CD14-positive monocyte (primary cell): Measurements from ENCODE around the gene BEGAIN. TPM values are rescaled to one million over a fixed set of nuclear protein-coding genes. Genes with fewer than 3 reads are reported as not detected.

Experiments
- DNase-seq, 3 donors: peaks; one replicate each; pipeline ENCODE4 v3.0.0-alpha.2; 2011 to 2022
- H2AFZ ChIP-seq: 2 replicates; pipeline ENCODE4 v1.6.0; 2012; ENCODE audit warnings: mild to moderate bottlenecking, low read depth, low read length, inconsistent platforms; ENCODE audit not compliant: insufficient read depth, poor library complexity, severe bottlenecking
- H3K27ac ChIP-seq, 2 donors: 1 replicate in 1 of 2; 2 replicates in 1 of 2; pipeline ENCODE4 v1.5.1; 2012 to 2013; ENCODE audit warnings: low read length in 2 of 2, control low read depth in 1 of 2, inconsistent platforms in 1 of 2, low read depth in 1 of 2, mild to moderate bottlenecking in 1 of 2
- H3K27me3 ChIP-seq, 2 donors: one replicate each; pipeline versions ENCODE4 v1.6.0 to v1.6.1; 2011 to 2013; ENCODE audit warnings: low read length in 2 of 2; ENCODE audit not compliant: control insufficient read depth in 2 of 2, insufficient read depth in 2 of 2
- H3K36me3 ChIP-seq, 2 donors: replicated peaks in 1 of 2; 1 replicate in 1 of 2; 2 replicates in 1 of 2; pipeline versions ENCODE4 v1.5.1 to v1.6.1; 2012 to 2013; ENCODE audit warnings: low read length in 2 of 2, control low read depth in 1 of 2, inconsistent platforms in 1 of 2, mild to moderate bottlenecking in 1 of 2; ENCODE audit not compliant: insufficient read depth in 2 of 2, control insufficient read depth in 1 of 2
- H3K4me1 ChIP-seq, 2 donors: 1 replicate in 1 of 2; 2 replicates in 1 of 2; pipeline versions ENCODE4 v1.5.1 to v1.6.1; 2012 to 2013; ENCODE audit warnings: low read length in 2 of 2, control low read depth in 1 of 2, inconsistent platforms in 1 of 2, mild to moderate bottlenecking in 1 of 2, moderate library complexity in 1 of 2; ENCODE audit not compliant: insufficient read depth in 2 of 2, control insufficient read depth in 1 of 2
- H3K4me2 ChIP-seq: replicated peaks from 2 replicates; pipeline ENCODE3; 2012; ENCODE audit warnings: low read length, moderate library complexity, mild to moderate bottlenecking; ENCODE audit not compliant: poor library complexity, severe bottlenecking; ENCODE audit errors: extremely low read depth
- H3K4me3 ChIP-seq, 3 experiments: fragments of 200-600 bp in 1 of 3; sonication (generic) in 1 of 3; replicated peaks in 1 of 3; 1 replicate in 2 of 3; 2 replicates in 1 of 3; pipeline ENCODE4 v1.5.1; 2011 to 2013; ENCODE audit warnings: low read length in 3 of 3, mild to moderate bottlenecking in 3 of 3, control low read depth in 2 of 3, low read depth in 2 of 3, inconsistent platforms in 1 of 3, moderate library complexity in 1 of 3
- H3K79me2 ChIP-seq: 2 replicates; pipeline ENCODE4 v1.6.0; 2012; ENCODE audit warnings: mild to moderate bottlenecking, control low read depth, inconsistent platforms, low read length, moderate library complexity; ENCODE audit not compliant: insufficient read depth
- H3K9ac ChIP-seq: 2 replicates; pipeline ENCODE4 v1.6.0; 2017; ENCODE audit warnings: low read length, mild to moderate bottlenecking; ENCODE audit not compliant: insufficient read depth, poor library complexity, severe bottlenecking
- H3K9me3 ChIP-seq, 2 donors: replicated peaks in 1 of 2; 1 replicate in 1 of 2; 2 replicates in 1 of 2; pipeline versions ENCODE4 v1.5.1 to v1.6.1; 2012 to 2013; ENCODE audit warnings: low read length in 2 of 2, control low read depth in 1 of 2; ENCODE audit not compliant: control insufficient read depth in 1 of 2, insufficient read depth in 1 of 2
- H4K20me1 ChIP-seq: 2 replicates; pipeline ENCODE4 v1.6.0; 2012; ENCODE audit warnings: mild to moderate bottlenecking, low read length, control low read depth, moderate library complexity; ENCODE audit not compliant: insufficient read depth
- H3K27ac Mint-ChIP-seq, 7 donors: one replicate each; pipeline ENCODE4 v1.8.0; 2020; ENCODE audit warnings: mild to moderate bottlenecking in 7 of 7, mixed read lengths in 7 of 7, moderate library complexity in 6 of 7, inconsistent platforms in 2 of 7
- H3K27me3 Mint-ChIP-seq, 3 donors: one replicate each; pipeline ENCODE4 v1.8.0; 2021 to 2022; ENCODE audit warnings: low read depth in 3 of 3, mild to moderate bottlenecking in 3 of 3, mixed read lengths in 3 of 3, moderate library complexity in 3 of 3, inconsistent platforms in 1 of 3
- H3K36me3 Mint-ChIP-seq, 2 donors: one replicate each; pipeline ENCODE4 v1.8.0; 2020; ENCODE audit warnings: mixed read lengths in 2 of 2, inconsistent platforms in 1 of 2, mild to moderate bottlenecking in 1 of 2
- H3K4me1 Mint-ChIP-seq: one replicate; pipeline ENCODE4 v1.8.0; 2020; ENCODE audit warnings: mild to moderate bottlenecking, mixed read lengths
- H3K4me3 Mint-ChIP-seq, 2 donors: one replicate each; pipeline ENCODE4 v1.8.0; 2020; ENCODE audit warnings: mild to moderate bottlenecking in 2 of 2, mixed read lengths in 2 of 2, moderate library complexity in 1 of 2
- H3K9me3 Mint-ChIP-seq, 7 donors: one replicate each; pipeline ENCODE4 v1.8.0; 2020 to 2022; ENCODE audit warnings: mixed read lengths in 7 of 7, mild to moderate bottlenecking in 6 of 7, moderate library complexity in 6 of 7, inconsistent platforms in 2 of 7
- WGBS: methylation state at CpG from one replicate; pipeline ENCODE4 v1.1.5; 2013; ENCODE audit warnings: missing lambda C conversion rate; ENCODE audit not compliant: insufficient coverage; 5-methylcytosine and 5-hydroxymethylcytosine counted together
- intact Hi-C, 2 donors: fragments of 100-400 bp; cut with micrococcal nuclease; formaldehyde crosslinking; loops; one replicate each; pipeline versions ENCODE4 v1.15.0 to v1.15.1; 2023
- polyA plus RNA-seq, 3 donors: library from polyadenylated mRNA; depleted of rRNA in 1 of 3; unstranded in 2 of 3; stranded (reverse) in 1 of 3; fragments of 300-500 nt in 2 of 3; fragments of >200 nt in 1 of 3; fragmentation: Illumina TruSeq in 2 of 3; gene quantifications; 1 replicate in 2 of 3; 2 replicates in 1 of 3; pipeline ENCODE4 v1.2.3, GENCODE V29; 2012 to 2021
- TF ChIP-seq, protein P1 (sequence below): fragments of 200-600 bp; IDR thresholded peaks from one replicate; pipeline ENCODE4 v1.8.0; 2022; ENCODE audit warnings: antibody characterized with exemption, mild to moderate bottlenecking

The BEGAIN gene
- polyA plus RNA-seq, 3 donors, result 0.25 to 0.45 TPM; not detected in 1

DNA sequence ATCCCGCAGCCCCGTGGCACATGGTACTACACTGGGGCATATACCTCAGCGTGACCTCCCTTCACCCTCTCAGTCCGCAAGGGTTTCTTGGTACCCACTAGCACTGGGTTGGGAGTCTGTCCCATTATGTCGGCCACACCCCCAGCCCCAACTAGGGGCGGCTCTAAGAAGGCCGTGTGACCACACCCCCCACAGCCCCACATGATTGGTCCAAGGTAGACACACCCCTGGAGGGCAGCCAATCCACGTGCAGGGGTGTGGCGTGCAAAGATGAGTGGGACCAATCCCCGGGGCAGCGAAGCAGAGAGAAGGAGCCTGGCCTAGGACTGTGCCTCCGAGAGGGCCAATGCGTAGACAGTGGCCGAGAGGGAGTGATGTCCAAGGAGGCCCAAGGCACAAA lies 34.6 kb upstream of the BEGAIN start:
- no peak overlapping the region for H3K27ac ChIP-seq
- no peak for DNase-seq
- no peak overlapping the region for H3K4me3 ChIP-seq
- H3K27me3 Mint-ChIP-seq, result peaks cover 12 to 19% (median 19%) of the 10 kb centered on the region in 3 donors
- TF ChIP-seq, protein P1, sequence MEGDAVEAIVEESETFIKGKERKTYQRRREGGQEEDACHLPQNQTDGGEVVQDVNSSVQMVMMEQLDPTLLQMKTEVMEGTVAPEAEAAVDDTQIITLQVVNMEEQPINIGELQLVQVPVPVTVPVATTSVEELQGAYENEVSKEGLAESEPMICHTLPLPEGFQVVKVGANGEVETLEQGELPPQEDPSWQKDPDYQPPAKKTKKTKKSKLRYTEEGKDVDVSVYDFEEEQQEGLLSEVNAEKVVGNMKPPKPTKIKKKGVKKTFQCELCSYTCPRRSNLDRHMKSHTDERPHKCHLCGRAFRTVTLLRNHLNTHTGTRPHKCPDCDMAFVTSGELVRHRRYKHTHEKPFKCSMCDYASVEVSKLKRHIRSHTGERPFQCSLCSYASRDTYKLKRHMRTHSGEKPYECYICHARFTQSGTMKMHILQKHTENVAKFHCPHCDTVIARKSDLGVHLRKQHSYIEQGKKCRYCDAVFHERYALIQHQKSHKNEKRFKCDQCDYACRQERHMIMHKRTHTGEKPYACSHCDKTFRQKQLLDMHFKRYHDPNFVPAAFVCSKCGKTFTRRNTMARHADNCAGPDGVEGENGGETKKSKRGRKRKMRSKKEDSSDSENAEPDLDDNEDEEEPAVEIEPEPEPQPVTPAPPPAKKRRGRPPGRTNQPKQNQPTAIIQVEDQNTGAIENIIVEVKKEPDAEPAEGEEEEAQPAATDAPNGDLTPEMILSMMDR, result no peak
- H3K79me2 ChIP-seq, result no peaks in the 10 kb centered on the region
- H3K4me1 ChIP-seq, result peaks cover 44 to 45% of the 10 kb centered on the region in 2 donors
- H3K4me3 Mint-ChIP-seq, result no peak overlapping the region
- H3K9ac ChIP-seq, result no peak overlapping the region
- H3K4me1 Mint-ChIP-seq, result peaks cover 47% of the 10 kb centered on the region
- H3K9me3 Mint-ChIP-seq, result peaks cover 0 to 10% (median 3%) of the 10 kb centered on the region in 7 donors
- H3K4me2 ChIP-seq, result peak overlapping the region; percentile 29
- H2AFZ ChIP-seq, result no peak overlapping the region
- H4K20me1 ChIP-seq, result peaks cover 5% of the 10 kb centered on the region
- H3K9me3 ChIP-seq, result peaks cover 0 to 4% of the 10 kb centered on the region in 2 donors
- no peaks in the 10 kb centered on the region for H3K36me3 Mint-ChIP-seq
- intact Hi-C loops, result loop anchor here in 1 of 2 donors (10.0 kb wide), 1 partner anchor 357 kb away; no protein-coding TSS in a partner anchor
- H3K36me3 ChIP-seq, result no peaks in the 10 kb centered on the region
- H3K27ac Mint-ChIP-seq, result peak overlapping the region in 1 of 7 donors; percentile 9
- 89% methylated on average over 5 of the region's 14 CpGs for WGBS
- H3K27me3 ChIP-seq, result peaks cover 0 to 6% of the 10 kb centered on the region in 2 donors

DNA sequence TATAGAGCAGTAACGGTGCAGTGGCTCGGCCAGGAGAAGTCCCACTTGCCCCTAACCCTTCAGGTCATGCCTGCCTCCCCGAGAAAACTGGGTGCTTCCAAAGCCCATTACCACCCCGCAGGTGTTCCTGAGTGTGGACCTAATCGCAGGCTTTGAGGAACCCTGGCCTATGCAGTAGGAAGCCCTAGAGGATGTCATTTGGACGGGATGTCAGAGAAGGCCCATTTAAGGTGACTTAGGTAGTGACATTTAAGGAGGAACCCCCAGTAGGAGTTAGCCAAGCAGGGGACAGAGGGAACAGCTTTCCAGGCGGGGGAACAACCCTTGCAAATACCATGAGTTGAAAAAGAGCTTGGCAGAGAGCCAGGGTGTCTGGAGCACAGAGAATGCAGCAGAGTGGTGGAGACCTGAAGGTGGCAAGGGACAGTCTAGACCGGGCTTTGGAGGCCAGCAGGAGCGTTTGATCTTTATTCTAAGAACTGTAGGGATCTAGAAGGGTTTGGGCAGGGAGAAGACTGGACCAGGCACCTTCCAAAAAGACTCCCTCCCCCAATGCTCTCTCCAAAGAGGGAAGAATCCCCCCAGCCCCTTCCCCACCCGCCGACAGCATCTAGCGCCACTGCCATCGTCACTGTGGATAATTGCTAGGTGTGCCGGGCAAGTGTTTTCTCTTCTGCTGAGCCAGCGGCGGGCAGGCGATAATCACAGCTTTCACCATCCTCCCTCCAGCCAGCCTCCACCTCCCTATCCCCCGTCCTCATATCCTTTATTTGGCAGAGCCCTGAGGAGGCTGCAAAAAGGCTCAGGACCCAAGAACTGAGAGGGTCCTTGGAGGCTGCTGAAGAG lies 33.3 kb upstream of the BEGAIN start:
- Histone ChIP-seq H2AFZ (no peak overlapping the region), H3K36me3 (no peaks in the 10 kb centered on the region), H3K27me3 (no peaks in the 10 kb centered on the region), H3K79me2 (no peaks in the 10 kb centered on the region), H3K27ac (no peak overlapping the region), H3K4me1 (peaks cover 49 to 50% of the 10 kb centered on the region in 2 donors), H3K4me3 (no peak overlapping the region), H3K9me3 (peaks cover 0 to 2% of the 10 kb centered on the region in 2 donors), H3K4me2 (no peak overlapping the region), H4K20me1 (peaks cover 5% of the 10 kb centered on the region), H3K9ac (no peak overlapping the region)
- Mint-ChIP-seq H3K36me3 (no peaks in the 10 kb centered on the region), H3K4me1 (peaks cover 53% of the 10 kb centered on the region), H3K4me3 (no peak overlapping the region), H3K27me3 (peaks cover 6 to 21% (median 16%) of the 10 kb centered on the region in 3 donors), H3K9me3 (peaks cover 0 to 7% (median 3%) of the 10 kb centered on the region in 7 donors), H3K27ac (no peak overlapping the region)
- DNase-seq, result no peak
- WGBS, result 87% methylated on average over 4 of the region's 18 CpGs
- TF ChIP-seq, protein P1, result no peak
- intact Hi-C loops, result loop anchor here in 1 of 2 donors (10.0 kb wide), 1 partner anchor 356 kb away; no protein-coding TSS in a partner anchor
